OCI-LY7 (cell line): ENCODE results near the gene ZNF221. TPM values are rescaled to one million over a fixed set of nuclear protein-coding genes. Genes with fewer than 3 reads are reported as not detected.

ENCODE experiments used
- BruUV-seq: library from RNA; stranded (reverse); fragments of 400-500 nt; replicated peaks from 2 replicates; lab custom pipeline; 2021; lab: Mats Ljungman, UMichigan
- CTCF ChIA-PET: fragments of 300-600 bp; sonication (Branson Sonifier 250); formaldehyde crosslinking; loops from one replicate; lab custom pipeline; 2022; ENCODE audit warnings: antibody characterized with exemption; ENCODE audit not compliant: unreplicated experiment; lab: Charles Lee
- POLR2A ChIA-PET: fragments of 300-600 bp; sonication (Branson Sonifier 250); formaldehyde crosslinking; loops from one replicate; lab custom pipeline; 2022; ENCODE audit warnings: antibody characterized with exemption; lab: Charles Lee
- DNase-seq: peaks from one replicate; pipeline ENCODE4 v3.0.0-alpha.2; 2015; ENCODE audit warnings: low spot score
- H2AFZ ChIP-seq: fragments of 200-600 bp; sonication (generic), shearing (Covaris generic); 2 replicates; pipeline ENCODE4 v1.6.1; 2014; ENCODE audit warnings: mild to moderate bottlenecking, antibody characterized with exemption, low read length, moderate library complexity
- H3K27ac ChIP-seq: fragments of 200-600 bp; sonication (generic); 2 replicates; pipeline ENCODE4 v1.5.1; 2014; ENCODE audit warnings: mixed run types, low read depth, mild to moderate bottlenecking, moderate library complexity, low read length, inconsistent platforms; ENCODE audit not compliant: poor library complexity, severe bottlenecking
- H3K36me3 ChIP-seq: fragments of 200-600 bp; sonication (generic); 2 replicates; pipeline ENCODE4 v1.6.1; 2014; ENCODE audit warnings: mild to moderate bottlenecking, antibody characterized with exemption, low read length, moderate library complexity, mixed read lengths; ENCODE audit not compliant: insufficient read depth
- H3K4me1 ChIP-seq: fragments of 200-600 bp; sonication (generic); 2 replicates; pipeline ENCODE4 v1.5.1; 2014; ENCODE audit warnings: mild to moderate bottlenecking, low read length; ENCODE audit not compliant: insufficient read depth, poor library complexity, severe bottlenecking
- H3K4me2 ChIP-seq: fragments of 200-600 bp; sonication (generic); 2 replicates; pipeline ENCODE4 v1.6.1; 2014; ENCODE audit warnings: mild to moderate bottlenecking, low read length
- H3K4me3 ChIP-seq: fragments of 200-600 bp; sonication (generic); 2 replicates; pipeline ENCODE4 v1.5.1; 2014; ENCODE audit warnings: mild to moderate bottlenecking, low read depth, low read length; ENCODE audit not compliant: poor library complexity, severe bottlenecking
- H3K79me2 ChIP-seq: fragments of 200-600 bp; sonication (generic); 2 replicates; pipeline ENCODE4 v1.6.1; 2016; ENCODE audit warnings: low read depth, mild to moderate bottlenecking, low read length, moderate library complexity, mixed read lengths; ENCODE audit not compliant: insufficient read depth
- H3K9me2 ChIP-seq: fragments of 200-600 bp; sonication (generic); 2 replicates; pipeline ENCODE4 v1.6.1; 2016; ENCODE audit warnings: mild to moderate bottlenecking, low read length, mixed read lengths; ENCODE audit not compliant: insufficient read depth
- H3K9me3 ChIP-seq: fragments of 200-600 bp; sonication (generic); 2 replicates; pipeline ENCODE4 v1.6.1; 2014; ENCODE audit warnings: mild to moderate bottlenecking, mixed run types, low read length, mixed read lengths
- H4K20me1 ChIP-seq: fragments of 200-600 bp; sonication (generic); 2 replicates; pipeline ENCODE4 v1.6.1; 2014; ENCODE audit warnings: mild to moderate bottlenecking, antibody characterized with exemption, low read length, moderate library complexity, mixed read lengths; ENCODE audit not compliant: insufficient read depth
- EZH2phosphoT487 ChIP-seq: fragments of 200-600 bp; sonication (generic); IDR thresholded peaks from 2 replicates; pipeline ENCODE4 v1.6.1; 2018; ENCODE audit warnings: low read depth, borderline replicate concordance, mild to moderate bottlenecking, mixed run types, antibody characterized with exemption, low read length, moderate library complexity, mixed read lengths
- intact Hi-C: fragments of 100-400 bp; cut with micrococcal nuclease; formaldehyde crosslinking; loops from one replicate; pipeline ENCODE4 v1.10.0; 2022; ENCODE audit not compliant: unreplicated experiment
- total RNA-seq, 2 experiments: library from RNA; depleted of rRNA in 1 of 2; stranded (reverse); fragments of >200 nt in 1 of 2; shearing (Covaris generic) in 1 of 2; gene quantifications; 2 replicates each; pipeline ENCODE4 v1.2.3, GENCODE V29; 2014 to 2022
- TF ChIP-seq, protein P1 (sequence below): fragments of 200-600 bp; sonication (generic); conservative IDR thresholded peaks from 2 replicates; pipeline ENCODE4 v1.5.1; 2014; ENCODE audit warnings: mild to moderate bottlenecking, antibody characterized with exemption, low read length, moderate library complexity, mixed read lengths

The ZNF221 gene
- total RNA-seq, 2 experiments from 2014 or later: 0.28 TPM; not detected in 1

DNA sequence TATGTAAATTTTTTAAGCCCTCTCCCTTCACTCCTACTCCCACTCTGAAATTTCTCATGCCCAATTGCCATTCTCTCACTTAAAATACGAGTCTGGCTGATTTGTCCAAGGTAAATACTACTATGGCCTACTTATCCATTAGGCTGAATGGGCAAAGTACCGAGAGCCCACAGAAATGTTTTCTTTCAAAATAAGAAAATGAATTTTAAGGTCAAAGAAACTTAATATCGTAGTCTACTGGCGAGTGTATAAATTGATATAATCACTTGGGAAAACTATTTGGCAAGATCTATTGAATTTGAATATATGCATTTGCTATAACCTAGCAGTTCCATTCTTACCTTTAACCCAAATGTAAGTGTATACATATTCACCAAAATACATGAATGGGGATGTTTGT, 48.6 kb upstream of the ZNF221 start:
- ChIA-PET POLR2A (no interaction called here), CTCF (no interaction called here)
- no peaks in the 10 kb centered on the region for H4K20me1 ChIP-seq
- H3K4me3 ChIP-seq: no peak overlapping the region
- no peak overlapping the region for H2AFZ ChIP-seq
- H3K9me3 ChIP-seq: no peaks in the 10 kb centered on the region
- TF ChIP-seq EZH2phosphoT487: no peak
- TF ChIP-seq, protein P1, sequence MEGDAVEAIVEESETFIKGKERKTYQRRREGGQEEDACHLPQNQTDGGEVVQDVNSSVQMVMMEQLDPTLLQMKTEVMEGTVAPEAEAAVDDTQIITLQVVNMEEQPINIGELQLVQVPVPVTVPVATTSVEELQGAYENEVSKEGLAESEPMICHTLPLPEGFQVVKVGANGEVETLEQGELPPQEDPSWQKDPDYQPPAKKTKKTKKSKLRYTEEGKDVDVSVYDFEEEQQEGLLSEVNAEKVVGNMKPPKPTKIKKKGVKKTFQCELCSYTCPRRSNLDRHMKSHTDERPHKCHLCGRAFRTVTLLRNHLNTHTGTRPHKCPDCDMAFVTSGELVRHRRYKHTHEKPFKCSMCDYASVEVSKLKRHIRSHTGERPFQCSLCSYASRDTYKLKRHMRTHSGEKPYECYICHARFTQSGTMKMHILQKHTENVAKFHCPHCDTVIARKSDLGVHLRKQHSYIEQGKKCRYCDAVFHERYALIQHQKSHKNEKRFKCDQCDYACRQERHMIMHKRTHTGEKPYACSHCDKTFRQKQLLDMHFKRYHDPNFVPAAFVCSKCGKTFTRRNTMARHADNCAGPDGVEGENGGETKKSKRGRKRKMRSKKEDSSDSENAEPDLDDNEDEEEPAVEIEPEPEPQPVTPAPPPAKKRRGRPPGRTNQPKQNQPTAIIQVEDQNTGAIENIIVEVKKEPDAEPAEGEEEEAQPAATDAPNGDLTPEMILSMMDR: no peak
- H3K4me1 ChIP-seq: no peaks in the 10 kb centered on the region
- intact Hi-C loops: no loop called here
- H3K36me3 ChIP-seq: no peaks in the 10 kb centered on the region
- no peak for DNase-seq
- BruUV-seq: no TSS peak
- H3K79me2 ChIP-seq: no peaks in the 10 kb centered on the region
- H3K4me2 ChIP-seq: no peak overlapping the region
- no peaks in the 10 kb centered on the region for H3K9me2 ChIP-seq
- H3K27ac ChIP-seq: no peak overlapping the region

DNA sequence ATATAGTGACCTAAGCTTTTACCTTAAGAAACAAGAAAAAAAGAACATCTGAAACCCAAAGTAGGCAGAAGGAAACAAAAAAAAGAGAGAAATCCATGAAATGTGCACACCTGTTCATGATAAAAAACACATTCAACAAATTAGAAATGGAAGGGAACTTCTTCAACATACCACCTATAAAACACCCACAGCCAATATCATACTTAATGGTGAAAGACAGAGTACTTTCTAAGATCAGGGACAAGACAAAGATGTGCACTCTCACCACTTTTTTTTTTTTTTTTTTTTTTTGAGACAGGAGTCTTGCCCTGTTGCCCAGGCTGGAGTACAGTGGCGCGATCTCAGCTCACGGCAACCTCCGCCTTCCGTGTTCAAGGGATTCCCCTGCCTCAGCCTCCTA, 45.1 kb upstream of the ZNF221 start:
- Histone ChIP-seq H3K9me3 (no peaks in the 10 kb centered on the region), H3K4me1 (no peaks in the 10 kb centered on the region), H3K79me2 (no peaks in the 10 kb centered on the region), H3K9me2 (no peaks in the 10 kb centered on the region), H4K20me1 (no peaks in the 10 kb centered on the region), H3K4me3 (no peak overlapping the region), H3K36me3 (no peaks in the 10 kb centered on the region), H3K27ac (no peak overlapping the region), H3K4me2 (no peak overlapping the region), H2AFZ (no peak overlapping the region)
- TF ChIP-seq EZH2phosphoT487: no peak
- TF ChIP-seq, protein P1: no peak
- ChIA-PET CTCF (no interaction called here), POLR2A (no interaction called here)
- no peak for DNase-seq
- no TSS peak for BruUV-seq
- intact Hi-C loops: no loop called here

DNA sequence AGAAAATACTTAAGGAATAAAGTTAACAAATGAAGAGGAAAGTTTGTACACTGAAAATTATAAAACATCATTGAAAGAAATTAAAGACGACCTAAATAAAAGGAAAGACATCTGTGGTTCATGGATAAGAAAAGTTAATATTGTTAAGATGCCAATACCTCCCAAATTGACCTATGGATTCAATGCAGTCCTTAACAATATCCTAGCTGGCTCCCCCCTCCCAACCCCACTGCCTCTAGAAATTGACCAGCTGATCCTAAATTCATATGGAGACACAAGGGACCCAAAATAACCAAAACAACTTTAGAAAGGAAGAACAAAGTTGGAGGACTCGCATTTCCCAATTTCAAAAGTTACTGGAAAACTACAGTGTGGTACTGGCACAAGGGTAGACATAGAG, 44.3 kb upstream of the ZNF221 start:
- TF ChIP-seq, protein P1: no peak
- no peak for TF ChIP-seq EZH2phosphoT487
- DNase-seq: no peak

More for the DNA sequence above, 44.3 kb upstream of the ZNF221 start:
- H4K20me1 ChIP-seq: no peaks in the 10 kb centered on the region
- H3K4me3 ChIP-seq: no peak overlapping the region
- H3K9me3 ChIP-seq: no peaks in the 10 kb centered on the region
- no peak overlapping the region for H3K4me2 ChIP-seq
- H2AFZ ChIP-seq: no peak overlapping the region
- H3K79me2 ChIP-seq: no peaks in the 10 kb centered on the region
- no peaks in the 10 kb centered on the region for H3K4me1 ChIP-seq
- CTCF ChIA-PET: no interaction called here
- no TSS peak for BruUV-seq
- no peak overlapping the region for H3K27ac ChIP-seq
- intact Hi-C loops: no loop called here
- POLR2A ChIA-PET: no interaction called here
- H3K36me3 ChIP-seq: no peaks in the 10 kb centered on the region
- H3K9me2 ChIP-seq: no peaks in the 10 kb centered on the region
